Karpas-422 (cell line): ENCODE measurements around the gene NCOA3. TPM values are rescaled to one million over a fixed set of nuclear protein-coding genes. Genes with fewer than 3 reads are reported as not detected.

ENCODE experiments used
- DNase-seq: peaks from one replicate; pipeline ENCODE4 v3.0.0-alpha.2; 2015
- H2AFZ ChIP-seq: fragments of 200-600 bp; sonication (generic); 2 replicates; pipeline ENCODE4 v1.6.1; 2014; ENCODE audit warnings: antibody characterized with exemption, low read length, mixed read lengths
- H3K27ac ChIP-seq: fragments of 200-600 bp; sonication (generic); 2 replicates; pipeline ENCODE4 v1.5.1; 2014; ENCODE audit warnings: mild to moderate bottlenecking, low read length, moderate library complexity
- H3K27me3 ChIP-seq: fragments of 200-600 bp; sonication (generic); 2 replicates; pipeline ENCODE4 v1.6.1; 2014; ENCODE audit warnings: low read length, mixed read lengths
- H3K36me3 ChIP-seq: fragments of 200-600 bp; sonication (generic); 2 replicates; pipeline ENCODE4 v1.6.1; 2014; ENCODE audit warnings: low read length, mixed read lengths; ENCODE audit not compliant: insufficient read depth
- H3K4me1 ChIP-seq: fragments of 200-600 bp; sonication (generic); 2 replicates; pipeline ENCODE4 v1.6.1; 2014; ENCODE audit warnings: mild to moderate bottlenecking, low read length, mixed read lengths
- H3K4me2 ChIP-seq: fragments of 200-600 bp; sonication (generic); 2 replicates; pipeline ENCODE4 v1.6.1; 2014; ENCODE audit warnings: low read length, low read depth, mild to moderate bottlenecking; ENCODE audit not compliant: poor library complexity, severe bottlenecking
- H3K4me3 ChIP-seq: fragments of 200-600 bp; sonication (generic); 2 replicates; pipeline ENCODE4 v1.5.1; 2014; ENCODE audit warnings: mild to moderate bottlenecking, antibody characterized with exemption, low read length, mixed read lengths
- H3K79me2 ChIP-seq: fragments of 200-600 bp; sonication (generic); 2 replicates; pipeline ENCODE4 v1.6.1; 2014; ENCODE audit warnings: mild to moderate bottlenecking, low read length, mixed read lengths
- H3K9ac ChIP-seq: fragments of 200-600 bp; sonication (generic); 2 replicates; pipeline ENCODE4 v1.6.0; 2014; ENCODE audit warnings: low read length
- H3K9me2 ChIP-seq: fragments of 200-600 bp; sonication (generic), shearing (Covaris generic); replicated peaks from 2 replicates; pipeline ENCODE4 v1.6.0; 2014; ENCODE audit warnings: mild to moderate bottlenecking, low read length, moderate library complexity; ENCODE audit not compliant: insufficient read depth
- H3K9me3 ChIP-seq: fragments of 300-700, 200-600 bp; sonication (generic); 2 replicates; pipeline ENCODE4 v1.6.1; 2014; ENCODE audit warnings: low read length, mixed read lengths
- H4K20me1 ChIP-seq: fragments of 200-600 bp; sonication (generic); 2 replicates; pipeline ENCODE4 v1.6.1; 2014; ENCODE audit warnings: mild to moderate bottlenecking, antibody characterized with exemption, low read length, low read depth; ENCODE audit not compliant: insufficient read depth
- total RNA-seq: library from RNA; depleted of rRNA; stranded (reverse); fragments of >200 nt; shearing (Covaris generic); gene quantifications from 2 replicates; pipeline ENCODE4 v1.2.3, GENCODE V29; 2014; ENCODE audit warnings: low replicate concordance

Gene NCOA3
- total RNA-seq, 1 experiment from 2014 or later = 90.0 TPM

DNA sequence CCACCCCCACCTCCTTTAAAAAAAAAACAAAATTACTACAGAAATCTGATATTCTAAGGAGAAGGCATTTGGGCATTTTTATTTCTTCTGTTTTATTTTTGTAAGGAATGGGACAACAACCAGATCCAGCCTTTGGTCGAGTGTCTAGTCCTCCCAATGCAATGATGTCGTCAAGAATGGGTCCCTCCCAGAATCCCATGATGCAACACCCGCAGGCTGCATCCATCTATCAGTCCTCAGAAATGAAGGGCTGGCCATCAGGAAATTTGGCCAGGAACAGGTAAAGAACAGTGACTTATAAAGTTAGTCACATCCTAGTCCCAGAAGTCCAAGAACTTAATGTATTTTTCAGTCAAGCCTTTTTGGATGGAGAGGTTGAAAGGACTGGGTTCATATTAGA is 150.6 kb downstream of the NCOA3 start:
- Histone ChIP-seq H3K36me3 (peaks cover 46% of the 10 kb centered on the region), H3K4me2 (no peak overlapping the region), H4K20me1 (no peaks in the 10 kb centered on the region), H3K9ac (no peak overlapping the region), H3K4me3 (no peak overlapping the region), H3K4me1 (no peaks in the 10 kb centered on the region), H3K9me2 (no peaks in the 10 kb centered on the region), H3K27me3 (no peaks in the 10 kb centered on the region), H3K79me2 (no peaks in the 10 kb centered on the region), H2AFZ (no peak overlapping the region), H3K27ac (no peak overlapping the region), H3K9me3 (no peaks in the 10 kb centered on the region)
- no peak for DNase-seq

DNA sequence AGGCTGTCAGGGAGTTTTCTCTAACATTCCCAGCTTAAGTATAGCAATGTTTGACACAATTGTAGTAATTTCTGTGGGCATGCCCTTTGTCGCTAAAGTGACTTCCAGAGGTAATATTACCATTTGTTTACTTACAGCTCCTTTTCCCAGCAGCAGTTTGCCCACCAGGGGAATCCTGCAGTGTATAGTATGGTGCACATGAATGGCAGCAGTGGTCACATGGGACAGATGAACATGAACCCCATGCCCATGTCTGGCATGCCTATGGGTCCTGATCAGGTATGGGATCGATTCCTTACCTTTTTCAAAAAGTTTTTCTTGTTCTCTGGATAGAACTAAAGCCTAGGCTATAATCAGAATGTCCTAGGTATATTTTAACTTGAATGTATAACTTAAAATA is 151.1 kb downstream of the NCOA3 start:
- Histone ChIP-seq H3K4me2 (no peak overlapping the region), H4K20me1 (0 out of 2 replicates have a peak, but pooled peaks cover 4% of the 10 kb centered on the region), H2AFZ (no peak overlapping the region), H3K9ac (no peak overlapping the region), H3K79me2 (no peaks in the 10 kb centered on the region), H3K4me3 (no peak overlapping the region), H3K27ac (no peak overlapping the region), H3K27me3 (no peaks in the 10 kb centered on the region), H3K9me3 (no peaks in the 10 kb centered on the region), H3K36me3 (peaks cover 44% of the 10 kb centered on the region), H3K4me1 (no peaks in the 10 kb centered on the region), H3K9me2 (no peaks in the 10 kb centered on the region)
- DNase-seq = no peak

DNA sequence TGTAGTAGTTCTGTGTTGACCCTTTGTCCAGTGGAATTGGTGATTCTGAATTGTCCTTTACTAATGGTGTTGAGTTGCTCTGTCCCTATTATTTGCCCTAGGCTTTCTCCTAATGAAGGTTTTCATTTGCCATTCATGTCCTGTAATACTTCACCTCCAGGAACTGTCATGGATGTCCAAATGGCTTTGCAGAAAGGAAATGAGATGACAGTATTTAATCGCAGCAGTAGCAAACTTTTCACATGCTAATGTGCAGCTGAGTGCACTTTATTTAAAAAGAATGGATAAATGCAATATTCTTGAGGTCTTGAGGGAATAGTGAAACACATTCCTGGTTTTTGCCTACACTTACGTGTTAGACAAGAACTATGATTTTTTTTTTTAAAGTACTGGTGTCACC is 152.2 kb downstream of the NCOA3 start:
- no peaks in the 10 kb centered on the region for H3K9me2 ChIP-seq
- H4K20me1 ChIP-seq = 0 out of 2 replicates have a peak, but pooled peaks cover 9% of the 10 kb centered on the region
- no peak overlapping the region for H3K4me2 ChIP-seq
- H3K79me2 ChIP-seq = no peaks in the 10 kb centered on the region
- DNase-seq = no peak
- H3K36me3 ChIP-seq = peaks cover 40% of the 10 kb centered on the region
- no peak overlapping the region for H3K4me3 ChIP-seq
- H3K9me3 ChIP-seq = no peaks in the 10 kb centered on the region
- H3K27ac ChIP-seq = no peak overlapping the region
- no peak overlapping the region for H2AFZ ChIP-seq
- no peaks in the 10 kb centered on the region for H3K4me1 ChIP-seq
- no peak overlapping the region for H3K9ac ChIP-seq
- no peaks in the 10 kb centered on the region for H3K27me3 ChIP-seq

DNA sequence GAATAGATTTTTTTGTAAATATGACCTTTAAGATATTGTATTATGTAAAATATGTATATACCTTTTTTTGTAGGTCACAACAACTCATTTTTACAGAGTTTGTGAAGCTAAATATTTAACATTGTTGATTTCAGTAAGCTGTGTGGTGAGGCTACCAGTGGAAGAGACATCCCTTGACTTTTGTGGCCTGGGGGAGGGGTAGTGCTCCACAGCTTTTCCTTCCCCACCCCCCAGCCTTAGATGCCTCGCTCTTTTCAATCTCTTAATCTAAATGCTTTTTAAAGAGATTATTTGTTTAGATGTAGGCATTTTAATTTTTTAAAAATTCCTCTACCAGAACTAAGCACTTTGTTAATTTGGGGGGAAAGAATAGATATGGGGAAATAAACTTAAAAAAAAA is 152.7 kb downstream of the NCOA3 start:
- no peaks in the 10 kb centered on the region for H3K79me2 ChIP-seq

DNA sequence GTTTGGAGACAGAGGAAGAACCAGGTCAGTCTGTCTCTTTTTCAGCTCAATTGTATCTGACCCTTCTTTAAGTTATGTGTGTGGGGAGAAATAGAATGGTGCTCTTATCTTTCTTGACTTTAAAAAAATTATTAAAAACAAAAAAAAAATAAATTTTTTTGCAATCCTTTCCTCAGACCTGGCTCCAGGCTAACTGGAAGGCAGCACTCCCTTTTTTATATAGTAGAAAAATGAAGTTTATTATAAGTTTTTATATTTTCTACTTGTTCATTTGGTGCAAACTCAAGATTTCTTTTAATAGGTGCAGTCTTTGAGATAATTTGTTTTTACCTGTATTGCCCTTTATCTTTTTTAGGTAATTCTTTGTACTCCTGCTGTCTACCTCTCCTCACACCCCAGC is 153.9 kb downstream of the NCOA3 start:
- Histone ChIP-seq H3K27me3 (no peaks in the 10 kb centered on the region), H3K79me2 (no peaks in the 10 kb centered on the region), H2AFZ (no peak overlapping the region), H3K4me2 (no peak overlapping the region), H3K36me3 (peaks cover 36% of the 10 kb centered on the region), H3K9me3 (no peaks in the 10 kb centered on the region), H4K20me1 (0 out of 2 replicates have a peak, but pooled peaks cover 9% of the 10 kb centered on the region), H3K9me2 (no peaks in the 10 kb centered on the region), H3K4me1 (no peaks in the 10 kb centered on the region), H3K4me3 (no peak overlapping the region), H3K9ac (no peak overlapping the region), H3K27ac (no peak overlapping the region)
- no peak for DNase-seq

More for the DNA sequence above, 152.7 kb downstream of the NCOA3 start:
- H3K9ac ChIP-seq = no peak overlapping the region
- H2AFZ ChIP-seq = no peak overlapping the region
- H3K4me2 ChIP-seq = no peak overlapping the region
- H4K20me1 ChIP-seq = 0 out of 2 replicates have a peak, but pooled peaks cover 9% of the 10 kb centered on the region
- H3K27ac ChIP-seq = no peak overlapping the region
- DNase-seq = no peak
- no peak overlapping the region for H3K4me3 ChIP-seq
- H3K9me2 ChIP-seq = no peaks in the 10 kb centered on the region
- H3K36me3 ChIP-seq = peaks cover 36% of the 10 kb centered on the region
- no peaks in the 10 kb centered on the region for H3K9me3 ChIP-seq
- no peaks in the 10 kb centered on the region for H3K27me3 ChIP-seq
- H3K4me1 ChIP-seq = no peaks in the 10 kb centered on the region

DNA sequence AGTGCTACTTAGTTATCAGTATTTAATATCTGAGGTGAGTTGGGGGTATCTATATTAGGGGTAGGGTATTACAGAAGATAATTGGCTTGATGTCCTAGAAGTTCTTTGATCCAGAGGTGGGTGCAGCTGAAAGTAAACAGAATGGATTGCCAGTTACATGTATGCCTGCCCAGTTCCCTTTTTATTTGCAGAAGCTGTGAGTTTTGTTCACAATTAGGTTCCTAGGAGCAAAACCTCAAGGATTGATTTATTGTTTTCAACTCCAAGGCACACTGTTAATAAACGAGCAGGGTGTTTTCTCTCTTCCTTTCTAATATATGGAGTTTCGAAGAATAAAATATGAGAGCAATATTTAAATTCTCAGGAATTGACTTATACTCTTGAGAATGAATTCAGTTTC is 154.6 kb downstream of the NCOA3 start:
- Histone ChIP-seq H3K4me3 (no peak overlapping the region), H3K9me2 (no peaks in the 10 kb centered on the region), H3K27ac (no peak overlapping the region), H3K79me2 (no peaks in the 10 kb centered on the region), H3K27me3 (no peaks in the 10 kb centered on the region), H3K36me3 (peaks cover 31% of the 10 kb centered on the region), H2AFZ (no peak overlapping the region), H3K4me1 (no peaks in the 10 kb centered on the region), H4K20me1 (0 out of 2 replicates have a peak, but pooled peaks cover 9% of the 10 kb centered on the region), H3K4me2 (no peak overlapping the region), H3K9me3 (no peaks in the 10 kb centered on the region), H3K9ac (no peak overlapping the region)
- no peak for DNase-seq

DNA sequence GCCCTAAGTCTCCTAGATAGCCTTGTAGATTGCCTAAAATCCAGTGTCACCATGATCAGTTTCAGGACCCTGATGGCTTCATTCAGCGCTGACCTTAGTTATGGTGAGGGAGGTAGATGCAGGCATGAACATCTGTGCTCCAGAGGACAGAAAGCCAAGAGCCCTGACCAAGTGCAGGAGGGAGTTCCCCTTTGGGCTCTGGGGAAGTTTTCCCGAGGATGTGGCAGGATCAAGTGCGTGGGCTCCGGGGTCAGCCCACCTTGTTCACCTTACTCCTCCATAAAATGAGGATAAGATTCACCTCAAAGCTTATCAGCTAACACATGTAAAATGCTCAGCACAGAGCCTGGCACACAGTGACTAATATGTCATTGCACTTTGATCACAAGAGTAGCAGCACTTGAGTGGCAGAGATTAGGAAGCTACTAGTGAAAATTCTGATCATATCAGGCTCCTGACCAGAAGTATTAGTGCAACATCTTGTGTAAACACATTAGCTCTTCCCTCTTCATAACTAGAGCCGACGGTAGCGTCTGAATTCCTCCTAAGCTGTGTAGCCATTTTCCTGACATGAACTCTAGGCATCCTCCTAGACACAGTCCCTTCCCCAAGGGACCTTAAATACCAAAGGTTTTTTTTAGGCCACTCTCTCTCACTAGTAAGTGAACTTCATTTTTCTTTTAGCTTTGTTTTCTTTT is 158.4 kb downstream of the NCOA3 start:
- no peak overlapping the region for H3K4me3 ChIP-seq
- no peaks in the 10 kb centered on the region for H3K9me2 ChIP-seq
- peaks cover 9% of the 10 kb centered on the region; the same call in 1 of the 2 replicates for H4K20me1 ChIP-seq
- no peak for DNase-seq
- no peak overlapping the region for H3K9ac ChIP-seq
- no peaks in the 10 kb centered on the region for H3K79me2 ChIP-seq
- no peak overlapping the region for H2AFZ ChIP-seq
- no peaks in the 10 kb centered on the region for H3K9me3 ChIP-seq
- H3K27ac ChIP-seq = no peak overlapping the region
- H3K4me1 ChIP-seq = no peaks in the 10 kb centered on the region
- H3K4me2 ChIP-seq = no peak overlapping the region
- H3K27me3 ChIP-seq = no peaks in the 10 kb centered on the region
- H3K36me3 ChIP-seq = peaks cover under 1% of the 10 kb centered on the region; the same call in 1 of the 2 replicates

DNA sequence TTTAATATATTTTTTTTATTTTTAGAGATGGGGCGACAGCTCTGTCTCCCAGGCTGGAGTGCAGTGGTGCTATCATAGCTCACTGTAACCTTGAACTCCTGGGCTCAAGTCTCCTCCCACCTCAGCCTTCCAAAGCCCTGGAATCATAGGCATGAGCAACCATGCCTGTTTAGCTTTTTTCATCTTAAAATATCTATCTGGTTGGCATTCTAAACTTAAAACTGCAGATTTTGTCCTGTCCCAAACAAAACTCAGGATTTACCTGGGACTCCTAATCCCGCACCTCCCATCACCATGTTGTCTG is 158.9 kb downstream of the NCOA3 start:
- Histone ChIP-seq H2AFZ (no peak overlapping the region), H3K9me2 (no peaks in the 10 kb centered on the region), H3K9ac (no peak overlapping the region), H3K4me2 (no peak overlapping the region), H3K27me3 (no peaks in the 10 kb centered on the region), H3K9me3 (no peaks in the 10 kb centered on the region), H3K27ac (no peak overlapping the region), H3K36me3 (no peaks in the 10 kb centered on the region; the same call in 1 of the 2 replicates), H3K4me3 (no peak overlapping the region), H3K4me1 (no peaks in the 10 kb centered on the region), H4K20me1 (peaks cover 9% of the 10 kb centered on the region; the same call in 1 of the 2 replicates), H3K79me2 (no peaks in the 10 kb centered on the region)
- DNase-seq = no peak
